Measurements from ENCODE around the gene GFOD2.

The GFOD2 gene

DNA sequence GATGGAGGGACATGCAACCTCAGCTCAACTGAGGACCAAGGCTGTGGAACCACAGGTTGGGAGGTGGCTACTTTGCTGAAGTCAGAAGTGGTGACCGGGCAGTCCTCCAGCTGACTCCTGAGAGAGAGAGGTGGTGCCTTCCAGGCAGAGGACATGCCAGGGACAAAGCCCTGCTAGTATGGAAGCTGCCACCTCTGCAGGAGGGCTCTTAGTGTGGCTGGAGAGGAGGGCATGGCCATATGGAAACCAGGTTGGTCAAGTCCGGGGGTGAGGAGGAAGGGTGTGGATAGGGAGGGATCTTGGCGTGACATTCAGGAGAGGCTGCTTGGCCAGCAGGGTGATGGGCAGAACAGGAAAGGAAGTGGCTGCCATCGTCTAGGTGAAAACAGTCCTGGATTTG lies 46.8 kb downstream of the GFOD2 start (continued):
- TF ChIP-seq, protein P1, sequence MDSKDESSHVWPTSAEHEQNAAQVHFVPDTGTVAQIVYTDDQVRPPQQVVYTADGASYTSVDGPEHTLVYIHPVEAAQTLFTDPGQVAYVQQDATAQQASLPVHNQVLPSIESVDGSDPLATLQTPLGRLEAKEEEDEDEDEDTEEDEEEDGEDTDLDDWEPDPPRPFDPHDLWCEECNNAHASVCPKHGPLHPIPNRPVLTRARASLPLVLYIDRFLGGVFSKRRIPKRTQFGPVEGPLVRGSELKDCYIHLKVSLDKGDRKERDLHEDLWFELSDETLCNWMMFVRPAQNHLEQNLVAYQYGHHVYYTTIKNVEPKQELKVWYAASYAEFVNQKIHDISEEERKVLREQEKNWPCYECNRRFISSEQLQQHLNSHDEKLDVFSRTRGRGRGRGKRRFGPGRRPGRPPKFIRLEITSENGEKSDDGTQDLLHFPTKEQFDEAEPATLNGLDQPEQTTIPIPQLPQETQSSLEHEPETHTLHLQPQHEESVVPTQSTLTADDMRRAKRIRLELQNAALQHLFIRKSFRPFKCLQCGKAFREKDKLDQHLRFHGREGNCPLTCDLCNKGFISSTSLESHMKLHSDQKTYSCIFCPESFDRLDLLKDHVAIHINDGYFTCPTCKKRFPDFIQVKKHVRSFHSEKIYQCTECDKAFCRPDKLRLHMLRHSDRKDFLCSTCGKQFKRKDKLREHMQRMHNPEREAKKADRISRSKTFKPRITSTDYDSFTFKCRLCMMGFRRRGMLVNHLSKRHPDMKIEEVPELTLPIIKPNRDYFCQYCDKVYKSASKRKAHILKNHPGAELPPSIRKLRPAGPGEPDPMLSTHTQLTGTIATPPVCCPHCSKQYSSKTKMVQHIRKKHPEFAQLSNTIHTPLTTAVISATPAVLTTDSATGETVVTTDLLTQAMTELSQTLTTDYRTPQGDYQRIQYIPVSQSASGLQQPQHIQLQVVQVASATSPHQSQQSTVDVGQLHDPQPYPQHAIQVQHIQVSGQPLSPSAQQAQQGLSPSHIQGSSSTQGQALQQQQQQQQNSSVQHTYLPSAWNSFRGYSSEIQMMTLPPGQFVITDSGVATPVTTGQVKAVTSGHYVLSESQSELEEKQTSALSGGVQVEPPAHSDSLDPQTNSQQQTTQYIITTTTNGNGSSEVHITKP (tag by site-specific recombination; IDR thresholded peaks at IDR 0.05) = peak; percentile 50

DNA sequence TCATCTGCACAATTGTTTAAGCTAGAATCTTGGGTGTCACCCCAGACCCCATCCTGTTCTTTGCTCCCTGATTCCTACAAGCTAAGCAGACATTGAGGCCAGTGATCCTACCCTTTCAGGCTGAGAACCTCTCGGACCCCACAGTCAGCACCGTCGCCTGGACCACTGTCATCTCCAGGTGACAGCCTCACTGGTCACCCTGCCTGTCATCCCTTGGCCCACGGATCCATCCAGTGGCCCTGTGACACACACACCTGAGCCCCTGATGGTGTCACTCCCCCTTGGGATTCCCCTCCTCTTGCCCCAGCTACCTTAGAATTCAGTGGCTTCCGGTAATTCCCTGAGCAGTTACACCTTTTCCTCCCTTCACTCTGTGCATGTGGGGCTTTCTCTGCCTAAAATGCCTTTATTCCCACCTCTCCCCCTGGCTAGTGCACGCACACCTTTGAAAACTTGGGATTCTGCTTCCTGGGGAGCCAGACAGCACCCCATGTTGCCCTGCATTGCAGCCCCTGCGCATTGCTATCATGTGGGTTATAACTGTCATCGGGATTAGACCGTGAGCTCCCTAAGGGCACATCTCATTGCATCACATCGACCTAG lies 49.5 kb downstream of the GFOD2 start:
- H3K4me1 ChIP-seq (ENCODE audit: control insufficient read depth, insufficient read depth, low read length) = 0 out of 2 replicates have a peak, but pooled peaks cover 3% of the 10 kb centered on the region
- peaks cover 0 to 9% of the 10 kb centered on the region in 2 experiments; a peak in 1 of 3 replicates for H3K36me3 ChIP-seq (ENCODE audit: control insufficient read depth in 2 of 2, insufficient read depth in 1 of 2, low read length in 2 of 2)
- TF ChIP-seq YY1 (tag by site-specific recombination; IDR thresholded peaks at IDR 0.05) (no peak), ZNF114 (tag by site-specific recombination; IDR thresholded peaks at IDR 0.05) (no peak), ZNF433 (tag by site-specific recombination; IDR thresholded peaks at IDR 0.05; ENCODE audit: low read depth) (no peak), ZNF112 (tag by site-specific recombination; IDR thresholded peaks at IDR 0.05) (no peak), HOXC10 (CRISPR knock-in tag; IDR thresholded peaks at IDR 0.05) (no peak), FEZF1 (tag by site-specific recombination; IDR thresholded peaks at IDR 0.05) (no peak), KLF16 (tag by site-specific recombination; IDR thresholded peaks at IDR 0.05) (no peak), ZNF596 (tag by site-specific recombination; IDR thresholded peaks at IDR 0.05) (no peak), IKZF3 (tag by site-specific recombination; IDR thresholded peaks at IDR 0.05) (no peak), HOXA7 (CRISPR knock-in tag; IDR thresholded peaks at IDR 0.05; ENCODE audit: borderline replicate concordance) (no peak), ZNF133 (tag by site-specific recombination; IDR thresholded peaks at IDR 0.05) (no peak), ZNF560 (tag by site-specific recombination; IDR thresholded peaks at IDR 0.05; ENCODE audit: borderline replicate concordance) (no peak)
- TF ChIP-seq, protein P2, sequence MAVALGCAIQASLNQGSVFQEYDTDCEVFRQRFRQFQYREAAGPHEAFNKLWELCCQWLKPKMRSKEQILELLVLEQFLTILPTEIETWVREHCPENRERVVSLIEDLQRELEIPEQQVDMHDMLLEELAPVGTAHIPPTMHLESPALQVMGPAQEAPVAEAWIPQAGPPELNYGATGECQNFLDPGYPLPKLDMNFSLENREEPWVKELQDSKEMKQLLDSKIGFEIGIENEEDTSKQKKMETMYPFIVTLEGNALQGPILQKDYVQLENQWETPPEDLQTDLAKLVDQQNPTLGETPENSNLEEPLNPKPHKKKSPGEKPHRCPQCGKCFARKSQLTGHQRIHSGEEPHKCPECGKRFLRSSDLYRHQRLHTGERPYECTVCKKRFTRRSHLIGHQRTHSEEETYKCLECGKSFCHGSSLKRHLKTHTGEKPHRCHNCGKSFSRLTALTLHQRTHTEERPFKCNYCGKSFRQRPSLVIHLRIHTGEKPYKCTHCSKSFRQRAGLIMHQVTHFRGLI (tag by site-specific recombination; IDR thresholded peaks at IDR 0.05) = no peak
- TF ChIP-seq, protein P3, sequence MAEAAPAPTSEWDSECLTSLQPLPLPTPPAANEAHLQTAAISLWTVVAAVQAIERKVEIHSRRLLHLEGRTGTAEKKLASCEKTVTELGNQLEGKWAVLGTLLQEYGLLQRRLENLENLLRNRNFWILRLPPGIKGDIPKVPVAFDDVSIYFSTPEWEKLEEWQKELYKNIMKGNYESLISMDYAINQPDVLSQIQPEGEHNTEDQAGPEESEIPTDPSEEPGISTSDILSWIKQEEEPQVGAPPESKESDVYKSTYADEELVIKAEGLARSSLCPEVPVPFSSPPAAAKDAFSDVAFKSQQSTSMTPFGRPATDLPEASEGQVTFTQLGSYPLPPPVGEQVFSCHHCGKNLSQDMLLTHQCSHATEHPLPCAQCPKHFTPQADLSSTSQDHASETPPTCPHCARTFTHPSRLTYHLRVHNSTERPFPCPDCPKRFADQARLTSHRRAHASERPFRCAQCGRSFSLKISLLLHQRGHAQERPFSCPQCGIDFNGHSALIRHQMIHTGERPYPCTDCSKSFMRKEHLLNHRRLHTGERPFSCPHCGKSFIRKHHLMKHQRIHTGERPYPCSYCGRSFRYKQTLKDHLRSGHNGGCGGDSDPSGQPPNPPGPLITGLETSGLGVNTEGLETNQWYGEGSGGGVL (tag by site-specific recombination; IDR thresholded peaks at IDR 0.05) = no peak
- TF ChIP-seq, protein P4, sequence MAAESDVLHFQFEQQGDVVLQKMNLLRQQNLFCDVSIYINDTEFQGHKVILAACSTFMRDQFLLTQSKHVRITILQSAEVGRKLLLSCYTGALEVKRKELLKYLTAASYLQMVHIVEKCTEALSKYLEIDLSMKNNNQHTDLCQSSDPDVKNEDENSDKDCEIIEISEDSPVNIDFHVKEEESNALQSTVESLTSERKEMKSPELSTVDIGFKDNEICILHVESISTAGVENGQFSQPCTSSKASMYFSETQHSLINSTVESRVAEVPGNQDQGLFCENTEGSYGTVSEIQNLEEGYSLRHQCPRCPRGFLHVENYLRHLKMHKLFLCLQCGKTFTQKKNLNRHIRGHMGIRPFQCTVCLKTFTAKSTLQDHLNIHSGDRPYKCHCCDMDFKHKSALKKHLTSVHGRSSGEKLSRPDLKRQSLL (tag by site-specific recombination; IDR thresholded peaks at IDR 0.05) = no peak
- TF ChIP-seq, protein P5, sequence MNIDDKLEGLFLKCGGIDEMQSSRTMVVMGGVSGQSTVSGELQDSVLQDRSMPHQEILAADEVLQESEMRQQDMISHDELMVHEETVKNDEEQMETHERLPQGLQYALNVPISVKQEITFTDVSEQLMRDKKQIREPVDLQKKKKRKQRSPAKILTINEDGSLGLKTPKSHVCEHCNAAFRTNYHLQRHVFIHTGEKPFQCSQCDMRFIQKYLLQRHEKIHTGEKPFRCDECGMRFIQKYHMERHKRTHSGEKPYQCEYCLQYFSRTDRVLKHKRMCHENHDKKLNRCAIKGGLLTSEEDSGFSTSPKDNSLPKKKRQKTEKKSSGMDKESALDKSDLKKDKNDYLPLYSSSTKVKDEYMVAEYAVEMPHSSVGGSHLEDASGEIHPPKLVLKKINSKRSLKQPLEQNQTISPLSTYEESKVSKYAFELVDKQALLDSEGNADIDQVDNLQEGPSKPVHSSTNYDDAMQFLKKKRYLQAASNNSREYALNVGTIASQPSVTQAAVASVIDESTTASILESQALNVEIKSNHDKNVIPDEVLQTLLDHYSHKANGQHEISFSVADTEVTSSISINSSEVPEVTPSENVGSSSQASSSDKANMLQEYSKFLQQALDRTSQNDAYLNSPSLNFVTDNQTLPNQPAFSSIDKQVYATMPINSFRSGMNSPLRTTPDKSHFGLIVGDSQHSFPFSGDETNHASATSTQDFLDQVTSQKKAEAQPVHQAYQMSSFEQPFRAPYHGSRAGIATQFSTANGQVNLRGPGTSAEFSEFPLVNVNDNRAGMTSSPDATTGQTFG (tag by site-specific recombination; IDR thresholded peaks at IDR 0.05; ENCODE audit: borderline replicate concordance) = no peak
- TF ChIP-seq, protein P6, sequence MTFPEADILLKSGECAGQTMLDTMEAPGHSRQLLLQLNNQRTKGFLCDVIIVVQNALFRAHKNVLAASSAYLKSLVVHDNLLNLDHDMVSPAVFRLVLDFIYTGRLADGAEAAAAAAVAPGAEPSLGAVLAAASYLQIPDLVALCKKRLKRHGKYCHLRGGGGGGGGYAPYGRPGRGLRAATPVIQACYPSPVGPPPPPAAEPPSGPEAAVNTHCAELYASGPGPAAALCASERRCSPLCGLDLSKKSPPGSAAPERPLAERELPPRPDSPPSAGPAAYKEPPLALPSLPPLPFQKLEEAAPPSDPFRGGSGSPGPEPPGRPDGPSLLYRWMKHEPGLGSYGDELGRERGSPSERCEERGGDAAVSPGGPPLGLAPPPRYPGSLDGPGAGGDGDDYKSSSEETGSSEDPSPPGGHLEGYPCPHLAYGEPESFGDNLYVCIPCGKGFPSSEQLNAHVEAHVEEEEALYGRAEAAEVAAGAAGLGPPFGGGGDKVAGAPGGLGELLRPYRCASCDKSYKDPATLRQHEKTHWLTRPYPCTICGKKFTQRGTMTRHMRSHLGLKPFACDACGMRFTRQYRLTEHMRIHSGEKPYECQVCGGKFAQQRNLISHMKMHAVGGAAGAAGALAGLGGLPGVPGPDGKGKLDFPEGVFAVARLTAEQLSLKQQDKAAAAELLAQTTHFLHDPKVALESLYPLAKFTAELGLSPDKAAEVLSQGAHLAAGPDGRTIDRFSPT (tag by site-specific recombination; IDR thresholded peaks at IDR 0.05) = no peak
- H3K4me3 ChIP-seq (ENCODE audit: low read depth, low read length) = no peak overlapping the region
- no peaks in the 10 kb centered on the region for H3K9me3 ChIP-seq (ENCODE audit: control insufficient read depth, insufficient read depth, low read depth, low read length)
- ChIA-PET CTCF (interaction anchor here (0.6 to 3.0 kb wide), 6 partner anchors 10 to 266 kb away, joined by 3 to 17 read pairs (median 4); partner anchors contain the start of genes ACD and GFOD2), POLR2A (no interaction called here)
- H3K27ac ChIP-seq (ENCODE audit: extremely low read depth, low read depth, low read length) = no peak overlapping the region

Measured in HEK293 (cell line).